Loucy (cell line): ENCODE data around the gene SAXO1.

Experiments
- EZH2phosphoT487 ChIP-seq: fragments of 200-600 bp; IDR thresholded peaks from 2 replicates; pipeline ENCODE4 v1.6.1; 2018; ENCODE audit warnings: antibody characterized with exemption, mild to moderate bottlenecking, moderate library complexity, borderline replicate concordance
- TF ChIP-seq, protein P1 (sequence below): fragments of 200-600 bp; sonication (generic); conservative IDR thresholded peaks from 2 replicates; pipeline ENCODE4 v1.5.1; 2014; ENCODE audit warnings: mild to moderate bottlenecking, antibody characterized with exemption, low read length

DNA sequence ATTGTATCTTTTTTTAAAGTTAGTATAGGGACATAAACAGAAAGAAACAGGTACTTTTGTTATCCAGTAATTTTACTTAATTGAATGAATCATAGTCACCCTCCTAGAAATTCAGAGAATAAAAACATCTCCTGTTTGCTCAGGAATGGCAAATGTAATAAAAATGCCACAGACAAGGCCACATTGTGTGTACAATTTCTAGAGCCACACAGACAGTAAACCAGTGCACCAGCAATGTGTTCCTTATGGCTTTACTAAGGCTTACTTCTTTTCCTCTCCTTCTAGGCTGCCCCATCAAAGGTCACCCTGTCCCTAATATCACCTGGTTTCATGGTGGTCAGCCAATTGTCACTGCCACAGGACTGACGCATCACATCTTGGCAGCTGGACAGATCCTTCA lies 145.5 kb downstream of the SAXO1 start:
- TF ChIP-seq, protein P1, sequence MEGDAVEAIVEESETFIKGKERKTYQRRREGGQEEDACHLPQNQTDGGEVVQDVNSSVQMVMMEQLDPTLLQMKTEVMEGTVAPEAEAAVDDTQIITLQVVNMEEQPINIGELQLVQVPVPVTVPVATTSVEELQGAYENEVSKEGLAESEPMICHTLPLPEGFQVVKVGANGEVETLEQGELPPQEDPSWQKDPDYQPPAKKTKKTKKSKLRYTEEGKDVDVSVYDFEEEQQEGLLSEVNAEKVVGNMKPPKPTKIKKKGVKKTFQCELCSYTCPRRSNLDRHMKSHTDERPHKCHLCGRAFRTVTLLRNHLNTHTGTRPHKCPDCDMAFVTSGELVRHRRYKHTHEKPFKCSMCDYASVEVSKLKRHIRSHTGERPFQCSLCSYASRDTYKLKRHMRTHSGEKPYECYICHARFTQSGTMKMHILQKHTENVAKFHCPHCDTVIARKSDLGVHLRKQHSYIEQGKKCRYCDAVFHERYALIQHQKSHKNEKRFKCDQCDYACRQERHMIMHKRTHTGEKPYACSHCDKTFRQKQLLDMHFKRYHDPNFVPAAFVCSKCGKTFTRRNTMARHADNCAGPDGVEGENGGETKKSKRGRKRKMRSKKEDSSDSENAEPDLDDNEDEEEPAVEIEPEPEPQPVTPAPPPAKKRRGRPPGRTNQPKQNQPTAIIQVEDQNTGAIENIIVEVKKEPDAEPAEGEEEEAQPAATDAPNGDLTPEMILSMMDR, result no peak
- no peak for TF ChIP-seq EZH2phosphoT487
